ENCODE measurements around the gene STARD3NL. TPM values are rescaled to one million over a fixed set of nuclear protein-coding genes. Genes with fewer than 3 reads are reported as not detected.

Gene STARD3NL
- total and polyA plus RNA-seq, 2 of the 13 experiments (the other 11 are each of a cell fraction or from before 2014, with no cell fraction given): 37.3 to 42.3 TPM

- no peak for ATAC-seq
- peaks cover 12% of the 10 kb centered on the region; the same call in 1 of the 2 replicates for H3K9me3 ChIP-seq (ENCODE audit: low read length)
- no peak overlapping the region for H3K9ac ChIP-seq (ENCODE audit: insufficient read depth, low read depth, low read length)
- no peaks in the 10 kb centered on the region for H3K36me3 ChIP-seq (replicated peaks in 1 of 2; ENCODE audit: control insufficient read depth in 1 of 2, insufficient read depth in 2 of 2, low read length in 2 of 2)
- peaks cover 9% of the 10 kb centered on the region for H3K79me2 ChIP-seq (ENCODE audit: insufficient read depth, low read length)
- H4K20me1 ChIP-seq (ENCODE audit: insufficient read depth, low read length): 0 out of 2 replicates have a peak, but pooled peaks cover 2% of the 10 kb centered on the region
- intact Hi-C loops (cut with micrococcal nuclease; ENCODE audit: unreplicated experiment): no loop called here
- TF ChIP-seq TCF12 (IDR thresholded peaks at IDR 0.05): no peak
- no peak for TF ChIP-seq TCF12 (CRISPR knock-in tag; IDR thresholded peaks at IDR 0.05)
- no peak for TF ChIP-seq CHD2 (IDR thresholded peaks at IDR 0.05; ENCODE audit: low read depth, low read length)
- no peak for TF ChIP-seq SATB2 (CRISPR knock-in tag; IDR thresholded peaks at IDR 0.05)
- TF ChIP-seq NFYB (CRISPR knock-in tag; IDR thresholded peaks at IDR 0.05): no peak
- TF ChIP-seq GABPB1 (CRISPR knock-in tag; IDR thresholded peaks at IDR 0.05): no peak
- no peak for TF ChIP-seq MBD4 (IDR thresholded peaks at IDR 0.05; ENCODE audit: borderline replicate concordance, low read length)
- TF ChIP-seq ZNF816 (CRISPR knock-in tag; IDR thresholded peaks at IDR 0.05; ENCODE audit: borderline replicate concordance): no peak
- TF ChIP-seq ZNF451 (CRISPR knock-in tag; IDR thresholded peaks at IDR 0.05): no peak
- no peak for TF ChIP-seq REPIN1 (CRISPR knock-in tag; IDR thresholded peaks at IDR 0.05; ENCODE audit: borderline replicate concordance, low read depth)
- no peak for TF ChIP-seq LBX2 (CRISPR knock-in tag; IDR thresholded peaks at IDR 0.05; ENCODE audit: borderline replicate concordance)
- no peak for FAIRE-seq
- no peak overlapping the region for H3K27ac ChIP-seq (ENCODE audit: extremely low read length, insufficient read depth, low read length)
- no peaks in the 10 kb centered on the region for H3K27me3 ChIP-seq (ENCODE audit: control insufficient read depth in 1 of 2, insufficient read depth in 2 of 2, low read length in 2 of 2)
- H3K4me1 ChIP-seq (ENCODE audit: insufficient read depth, low read length): 0 out of 2 replicates have a peak, but pooled peaks cover 1% of the 10 kb centered on the region
- H3K4me2 ChIP-seq (ENCODE audit: low read depth, low read length): no peak overlapping the region
- ChIA-PET CTCF (ENCODE audit: low intra/inter-chr PET ratio, low total read pairs) (no interaction called here), POLR2A (no interaction called here)
- H2AFZ ChIP-seq (ENCODE audit: low read length): no peak overlapping the region
- H3K4me3 ChIP-seq (replicated peaks in 1 of 3; ENCODE audit: insufficient read depth in 1 of 3, low read depth in 2 of 3, low read length in 3 of 3): no peak overlapping the region
- 95% methylated on average over 1 of the region's 1 CpG for WGBS (ENCODE audit: low lambda C conversion rate)
- no peak for DNase-seq (ENCODE audit: low spot score)
- in situ Hi-C loops (cut with HindIII; ENCODE audit: extremely low pct_ligation_motif_present, low pct_unique_long_range_greater_than_20kb): no loop called here
- no TSS peak for BruUV-seq (replicated peaks)
Observed at GRCh38 chr7:38191791-38192190, 13.7 kb downstream of the STARD3NL start.
